Calu3 (cell line): ENCODE results near the gene DUSP16. TPM values are rescaled to one million over a fixed set of nuclear protein-coding genes. Genes with fewer than 3 reads are reported as not detected.

ENCODE experiments used
- BruUV-seq: library from RNA; stranded (reverse); fragments of 400-500 nt; replicated peaks from 2 replicates; lab custom pipeline; 2021; lab: Mats Ljungman, UMichigan
- CTCF ChIA-PET: fragments of 300-600 bp; sonication (Branson Sonifier 250); formaldehyde crosslinking; loops from one replicate; lab custom pipeline; 2022; ENCODE audit warnings: antibody characterized with exemption; lab: Charles Lee
- DNase-seq: peaks from one replicate; pipeline ENCODE4 v3.0.0; 2022
- H3K27ac Mint-ChIP-seq: one replicate; pipeline ENCODE4 v1.8.0; 2022; ENCODE audit warnings: mixed read lengths; ENCODE audit not compliant: unreplicated experiment
- H3K27me3 Mint-ChIP-seq: one replicate; pipeline ENCODE4 v1.8.0; 2022; ENCODE audit warnings: mixed read lengths; ENCODE audit not compliant: unreplicated experiment
- H3K36me3 Mint-ChIP-seq: one replicate; pipeline ENCODE4 v1.8.0; 2022; ENCODE audit warnings: mild to moderate bottlenecking, moderate library complexity, mixed read lengths; ENCODE audit not compliant: insufficient read depth, unreplicated experiment
- H3K4me1 Mint-ChIP-seq: one replicate; pipeline ENCODE4 v1.8.0; 2022; ENCODE audit warnings: mild to moderate bottlenecking, low read depth, mixed read lengths; ENCODE audit not compliant: unreplicated experiment
- H3K4me3 Mint-ChIP-seq: one replicate; pipeline ENCODE4 v1.8.0; 2022; ENCODE audit warnings: mild to moderate bottlenecking, low read depth, moderate library complexity, mixed read lengths; ENCODE audit not compliant: unreplicated experiment
- H3K9me3 Mint-ChIP-seq: one replicate; pipeline ENCODE4 v1.8.0; 2022; ENCODE audit warnings: low read depth, mixed read lengths; ENCODE audit not compliant: unreplicated experiment
- intact Hi-C: fragments of 100-400 bp; cut with micrococcal nuclease; formaldehyde crosslinking; loops from one replicate; pipeline ENCODE4 v1.10.0; 2022; ENCODE audit not compliant: unreplicated experiment
- total RNA-seq: library from RNA; stranded (reverse); gene quantifications from 2 replicates; pipeline ENCODE4 v1.2.3, GENCODE V29; 2022
- TF ChIP-seq, protein P1 (sequence below): fragments of 200-600 bp; IDR thresholded peaks from one replicate; pipeline ENCODE4 v1.8.0; 2022; ENCODE audit warnings: antibody characterized with exemption; ENCODE audit not compliant: unreplicated experiment

DUSP16 gene
- total RNA-seq, 1 experiment from 2014 or later, result 25.8 TPM

DNA sequence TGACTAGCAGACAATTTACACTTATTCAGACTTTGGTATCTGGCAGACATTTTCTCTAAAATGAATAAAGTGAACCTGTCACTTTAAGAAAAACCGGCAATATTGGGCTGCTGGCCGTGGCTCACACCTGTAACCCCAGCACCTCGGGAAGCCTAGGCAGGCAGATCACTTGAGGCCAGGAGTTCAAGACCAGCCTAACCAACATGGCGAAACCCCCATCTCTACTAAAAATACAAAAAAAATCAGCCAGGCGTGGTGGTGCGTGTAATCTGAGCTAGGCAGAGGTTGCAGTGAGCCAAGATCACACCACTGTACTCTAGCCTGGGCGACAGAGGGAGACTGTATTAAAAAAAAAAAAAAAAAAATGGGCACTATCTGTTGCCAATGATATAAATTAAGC lies 11.5 kb downstream of the DUSP16 start:
- no peaks in the 10 kb centered on the region for H3K36me3 Mint-ChIP-seq
- DNase-seq, result no peak
- H3K4me1 Mint-ChIP-seq, result peaks cover 6% of the 10 kb centered on the region
- H3K9me3 Mint-ChIP-seq, result no peaks in the 10 kb centered on the region
- intact Hi-C loops, result no loop called here
- no TSS peak for BruUV-seq
- H3K27me3 Mint-ChIP-seq, result no peaks in the 10 kb centered on the region
- H3K27ac Mint-ChIP-seq, result no peak overlapping the region
- H3K4me3 Mint-ChIP-seq, result no peak overlapping the region
- CTCF ChIA-PET, result no interaction called here
- TF ChIP-seq, protein P1, sequence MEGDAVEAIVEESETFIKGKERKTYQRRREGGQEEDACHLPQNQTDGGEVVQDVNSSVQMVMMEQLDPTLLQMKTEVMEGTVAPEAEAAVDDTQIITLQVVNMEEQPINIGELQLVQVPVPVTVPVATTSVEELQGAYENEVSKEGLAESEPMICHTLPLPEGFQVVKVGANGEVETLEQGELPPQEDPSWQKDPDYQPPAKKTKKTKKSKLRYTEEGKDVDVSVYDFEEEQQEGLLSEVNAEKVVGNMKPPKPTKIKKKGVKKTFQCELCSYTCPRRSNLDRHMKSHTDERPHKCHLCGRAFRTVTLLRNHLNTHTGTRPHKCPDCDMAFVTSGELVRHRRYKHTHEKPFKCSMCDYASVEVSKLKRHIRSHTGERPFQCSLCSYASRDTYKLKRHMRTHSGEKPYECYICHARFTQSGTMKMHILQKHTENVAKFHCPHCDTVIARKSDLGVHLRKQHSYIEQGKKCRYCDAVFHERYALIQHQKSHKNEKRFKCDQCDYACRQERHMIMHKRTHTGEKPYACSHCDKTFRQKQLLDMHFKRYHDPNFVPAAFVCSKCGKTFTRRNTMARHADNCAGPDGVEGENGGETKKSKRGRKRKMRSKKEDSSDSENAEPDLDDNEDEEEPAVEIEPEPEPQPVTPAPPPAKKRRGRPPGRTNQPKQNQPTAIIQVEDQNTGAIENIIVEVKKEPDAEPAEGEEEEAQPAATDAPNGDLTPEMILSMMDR, result no peak

DNA sequence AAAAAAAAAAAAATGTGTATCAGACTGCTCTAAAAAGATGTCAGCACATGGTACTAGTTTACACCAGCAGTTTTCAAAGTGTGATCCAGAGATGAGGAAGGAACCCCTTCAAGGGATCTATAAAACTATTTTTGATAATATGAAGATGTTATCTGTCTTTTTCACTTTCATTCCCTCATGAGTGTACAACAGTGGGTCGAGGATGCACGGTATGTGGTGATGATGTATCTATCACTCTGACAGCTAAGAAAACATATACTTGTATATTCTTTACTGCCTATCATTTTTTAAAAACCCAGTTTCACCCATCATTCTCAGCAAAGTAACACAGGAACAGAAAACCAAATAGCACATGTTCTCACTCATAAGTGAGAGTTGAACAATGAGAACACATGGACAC lies 12.4 kb downstream of the DUSP16 start:
- Mint-ChIP-seq H3K4me1 (peaks cover 6% of the 10 kb centered on the region), H3K27me3 (no peaks in the 10 kb centered on the region), H3K36me3 (no peaks in the 10 kb centered on the region), H3K9me3 (no peaks in the 10 kb centered on the region), H3K27ac (no peak overlapping the region), H3K4me3 (no peak overlapping the region)
- TF ChIP-seq, protein P1, result no peak
- intact Hi-C loops, result no loop called here
- no peak for DNase-seq
- no TSS peak for BruUV-seq
- CTCF ChIA-PET, result no interaction called here

DNA sequence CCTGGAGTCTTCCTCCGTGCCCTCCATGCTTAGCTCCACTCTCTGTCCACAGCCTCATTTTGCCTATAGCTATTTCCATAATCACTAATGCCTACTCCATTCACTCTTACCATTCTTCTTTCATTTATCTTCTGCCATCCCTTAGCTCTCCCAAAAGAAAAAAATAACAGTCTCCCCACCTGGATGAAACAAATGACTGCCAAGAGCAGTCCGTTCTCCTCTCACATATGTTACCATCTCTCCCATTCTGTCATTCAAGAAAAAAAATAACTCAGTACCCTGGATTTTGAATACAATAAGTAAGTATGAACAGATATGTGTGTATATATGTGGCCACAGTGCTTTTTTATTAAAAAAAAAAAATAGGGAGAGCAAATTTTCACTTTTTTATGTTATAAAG lies 13.2 kb downstream of the DUSP16 start:
- DNase-seq, result no peak
- TF ChIP-seq, protein P1, result no peak
- Mint-ChIP-seq H3K36me3 (no peaks in the 10 kb centered on the region), H3K27me3 (no peaks in the 10 kb centered on the region), H3K4me3 (no peak overlapping the region), H3K9me3 (no peaks in the 10 kb centered on the region), H3K27ac (no peak overlapping the region), H3K4me1 (peaks cover 6% of the 10 kb centered on the region)
- intact Hi-C loops, result no loop called here
- no TSS peak for BruUV-seq
- CTCF ChIA-PET, result no interaction called here

DNA sequence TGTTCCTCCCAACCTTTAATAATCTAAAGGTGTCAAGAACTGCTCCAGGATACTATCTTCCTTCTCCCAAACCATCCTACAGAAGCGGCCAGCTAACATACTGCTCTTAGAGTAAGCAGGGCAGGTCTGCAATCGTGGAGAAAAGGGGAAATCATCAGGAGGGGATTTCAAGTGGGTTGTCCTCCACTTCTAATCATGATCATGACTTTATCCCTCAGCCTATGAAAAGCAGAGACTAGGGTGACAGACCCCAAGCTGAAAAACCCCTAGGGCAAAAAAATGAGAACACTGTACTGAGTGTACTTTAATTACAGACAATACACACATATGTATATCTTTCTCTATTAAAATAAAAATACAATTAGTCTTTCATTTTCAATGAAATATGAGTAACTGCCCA lies 13.9 kb downstream of the DUSP16 start:
- no peak for DNase-seq
- Mint-ChIP-seq H3K27me3 (no peaks in the 10 kb centered on the region), H3K9me3 (no peaks in the 10 kb centered on the region), H3K36me3 (no peaks in the 10 kb centered on the region), H3K4me1 (peaks cover 6% of the 10 kb centered on the region), H3K27ac (no peak overlapping the region), H3K4me3 (no peak overlapping the region)
- BruUV-seq, result no TSS peak
- intact Hi-C loops, result no loop called here
- TF ChIP-seq, protein P1, result no peak
- CTCF ChIA-PET, result no interaction called here
